GM19397 (cell line): ENCODE measurements around the gene RAET1L.
"Not testable (repeated sequence)": the region's sequence is repeated elsewhere in the genome, so short reads cannot be mapped to it uniquely, and the experiment has no call there.

Experiments used
- ATAC-seq: cut with Tn5 transposase; IDR thresholded peaks from one replicate; pipeline ENCODE4 v1.9.1; 2021; ENCODE audit warnings: mild to moderate bottlenecking, moderate library complexity; ENCODE audit not compliant: unreplicated experiment

RAET1L gene

DNA sequence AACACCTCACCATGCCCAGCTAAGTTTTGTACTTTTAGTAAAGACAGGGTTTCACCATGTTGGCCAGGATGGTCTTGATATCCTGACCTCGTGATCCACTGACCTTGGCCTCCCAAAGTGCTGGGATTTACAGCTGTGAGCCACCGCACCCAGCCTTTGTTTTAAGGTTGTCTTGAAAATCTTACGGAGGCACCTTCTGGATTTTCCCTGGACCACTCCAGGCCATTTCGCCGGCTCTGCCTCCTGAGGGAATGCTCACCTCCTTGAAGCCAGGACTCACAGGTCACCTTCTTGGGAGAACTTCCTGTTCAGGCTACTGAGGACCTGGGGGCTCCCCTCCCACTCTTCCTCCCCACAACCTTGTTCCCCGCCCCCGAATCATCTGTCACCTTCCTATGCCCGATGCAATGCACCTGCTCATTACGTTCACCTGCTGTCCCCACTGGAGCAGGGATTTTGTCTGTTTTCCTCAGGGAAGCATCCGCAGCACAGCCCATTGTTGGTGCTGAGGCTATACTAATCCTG, 19.4 kb upstream of the RAET1L start:
- ATAC-seq: no peak

DNA sequence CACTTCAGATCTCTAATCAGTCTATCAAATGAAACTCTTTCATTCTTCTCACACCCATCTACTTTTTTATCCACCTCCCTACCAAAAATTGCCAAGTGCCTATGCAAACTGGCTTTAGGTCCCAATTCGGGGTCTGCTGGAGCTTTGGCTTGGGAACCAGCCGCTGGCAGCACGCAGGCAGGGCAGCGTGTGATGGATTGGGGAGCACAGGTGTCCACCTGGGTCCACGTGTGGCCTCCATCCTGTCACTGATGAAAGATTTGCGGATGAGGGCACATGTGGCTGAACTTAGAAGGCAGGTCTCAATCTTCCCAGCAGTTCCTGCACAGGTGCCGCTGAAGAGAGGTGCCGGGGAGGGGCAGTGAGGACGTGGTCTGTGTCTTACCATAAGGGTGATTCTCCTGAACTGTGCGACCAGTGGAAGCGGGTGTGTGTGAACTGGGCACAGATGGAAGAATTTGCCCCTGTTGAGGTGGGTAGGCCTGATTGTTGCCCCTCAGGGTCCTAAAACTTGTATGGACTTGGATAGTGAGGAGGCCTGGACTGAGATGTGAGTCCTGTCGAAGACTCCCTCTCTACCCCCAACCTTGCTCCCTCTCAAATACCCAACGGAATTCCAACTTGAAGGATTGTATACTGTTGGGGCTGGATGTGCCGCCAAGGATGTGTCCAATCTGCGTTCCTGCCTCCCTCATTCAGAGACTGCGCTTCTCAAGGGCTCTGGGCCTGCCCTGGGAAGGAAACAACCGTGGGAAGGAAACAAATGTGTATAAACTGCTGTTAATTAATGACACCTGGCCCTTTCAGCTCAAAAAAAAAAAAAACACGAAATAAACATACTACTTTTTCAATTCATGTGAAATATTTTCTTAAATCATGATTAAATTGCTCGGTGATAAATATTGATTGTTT, 18.4 kb upstream of the RAET1L start:
- ATAC-seq: no peak

DNA sequence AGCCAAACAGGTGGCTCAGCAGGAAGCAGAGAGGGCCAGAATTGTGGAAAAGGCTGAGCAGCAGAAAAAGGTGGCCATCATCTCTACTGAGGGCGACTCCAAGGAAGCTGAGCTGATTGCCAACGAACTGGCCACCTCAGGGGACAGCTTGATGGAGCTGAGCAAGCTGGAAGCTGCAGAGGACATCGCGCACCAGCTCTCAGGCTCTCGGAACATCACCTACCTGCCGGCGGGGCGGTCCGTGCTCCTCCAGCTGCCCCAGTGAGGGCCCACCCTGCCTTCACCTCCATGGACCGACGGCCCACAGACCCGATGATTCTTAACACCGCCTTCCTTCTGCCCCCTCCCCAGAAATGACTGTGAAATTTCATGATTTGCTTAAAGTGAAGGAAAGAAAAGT, 17.8 kb upstream of the RAET1L start:
- ATAC-seq: no peak

DNA sequence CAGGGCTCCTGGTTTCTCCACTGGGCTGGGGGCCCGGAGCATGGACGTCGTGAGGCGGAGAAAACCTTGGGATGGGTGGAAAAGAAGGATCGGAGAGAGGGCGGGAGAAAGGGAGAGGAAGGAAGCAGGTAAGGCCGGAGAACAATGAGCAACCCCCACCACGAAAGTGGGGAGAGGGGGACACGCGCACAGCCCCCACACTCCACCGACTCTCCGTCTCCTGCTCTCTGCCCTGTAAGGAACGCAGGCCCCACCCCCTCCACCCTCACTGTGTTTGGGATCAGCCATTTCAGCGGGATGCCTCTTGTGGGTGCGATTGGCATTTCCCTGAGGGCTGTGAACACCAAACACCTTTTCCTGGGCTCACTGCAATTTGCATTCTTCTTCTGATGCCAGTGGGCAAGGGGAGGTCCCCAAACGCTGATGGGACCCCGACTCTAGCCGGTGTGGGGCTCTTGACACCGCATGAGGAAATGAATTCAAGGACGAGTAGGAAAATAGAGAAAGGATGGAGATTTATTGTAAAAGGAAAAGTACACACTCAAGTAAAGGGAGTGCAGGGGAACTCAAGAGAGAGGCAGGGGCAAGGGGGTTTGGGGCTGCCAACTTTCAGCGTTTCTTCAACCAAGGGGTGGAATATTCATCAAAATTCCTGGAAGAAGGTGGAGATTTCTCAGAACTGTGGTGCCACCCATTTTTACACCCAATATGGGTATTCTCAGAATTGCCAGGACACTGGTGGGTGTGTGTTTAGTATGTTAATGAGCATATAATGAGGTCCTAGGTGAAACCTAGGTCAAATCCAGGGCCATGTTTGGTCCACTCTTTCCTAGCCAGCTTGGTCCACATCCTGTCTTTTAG, 13.1 kb upstream of the RAET1L start:
- no peak for ATAC-seq

DNA sequence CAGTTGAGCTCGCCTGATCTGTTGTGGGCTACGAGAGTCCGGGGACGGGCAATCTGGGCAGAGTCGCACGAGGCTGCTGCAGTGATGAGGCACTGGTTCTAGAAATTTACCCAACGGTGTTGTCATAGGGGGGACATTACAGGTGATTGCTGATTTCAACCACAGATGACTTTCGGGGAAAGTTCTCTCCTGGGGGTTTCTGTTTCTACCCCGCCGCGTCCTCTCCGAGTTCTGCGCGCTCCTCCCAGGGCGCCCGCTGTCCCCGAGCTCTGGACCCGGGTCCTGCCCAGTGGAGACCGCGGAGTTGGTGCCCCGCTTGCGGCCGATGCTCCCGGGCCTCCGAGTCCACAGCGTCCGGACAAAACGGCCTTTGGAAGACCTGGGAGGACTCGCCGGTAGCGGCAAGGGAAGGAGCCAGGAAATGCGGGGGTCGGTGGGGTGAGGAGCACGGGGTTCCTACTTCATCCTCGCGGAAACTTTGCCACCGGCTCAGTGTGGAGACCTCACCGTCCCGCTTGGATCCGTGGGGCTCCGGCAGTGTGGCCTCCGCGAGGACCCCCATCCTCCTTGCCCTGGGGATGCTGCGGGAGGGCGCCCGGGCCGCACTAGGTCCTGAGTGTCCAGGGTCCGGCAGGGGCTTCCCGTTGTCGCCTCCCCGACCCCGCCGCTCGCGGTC, 12.3 kb upstream of the RAET1L start:
- no peak for ATAC-seq

DNA sequence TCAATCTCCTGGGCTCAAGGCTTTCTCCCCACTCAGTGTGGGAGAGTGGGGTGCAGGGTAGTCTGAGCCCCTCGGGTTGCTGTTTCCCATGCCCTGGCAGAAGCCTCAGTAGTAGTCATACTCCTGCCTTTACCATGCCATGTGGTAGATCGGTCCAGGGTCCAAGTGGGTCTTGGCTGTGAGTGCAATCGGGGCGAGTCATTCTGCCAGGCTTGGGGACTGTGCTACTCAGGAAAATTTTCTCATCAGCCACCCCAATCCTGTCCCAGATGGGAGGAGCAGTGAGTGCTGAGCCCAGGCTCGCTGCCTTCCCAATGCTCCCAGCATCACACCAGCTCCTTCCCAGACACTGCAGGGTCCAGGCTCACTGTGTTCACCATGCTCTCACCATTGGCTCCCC, 10.7 kb upstream of the RAET1L start:
- no peak for ATAC-seq

DNA sequence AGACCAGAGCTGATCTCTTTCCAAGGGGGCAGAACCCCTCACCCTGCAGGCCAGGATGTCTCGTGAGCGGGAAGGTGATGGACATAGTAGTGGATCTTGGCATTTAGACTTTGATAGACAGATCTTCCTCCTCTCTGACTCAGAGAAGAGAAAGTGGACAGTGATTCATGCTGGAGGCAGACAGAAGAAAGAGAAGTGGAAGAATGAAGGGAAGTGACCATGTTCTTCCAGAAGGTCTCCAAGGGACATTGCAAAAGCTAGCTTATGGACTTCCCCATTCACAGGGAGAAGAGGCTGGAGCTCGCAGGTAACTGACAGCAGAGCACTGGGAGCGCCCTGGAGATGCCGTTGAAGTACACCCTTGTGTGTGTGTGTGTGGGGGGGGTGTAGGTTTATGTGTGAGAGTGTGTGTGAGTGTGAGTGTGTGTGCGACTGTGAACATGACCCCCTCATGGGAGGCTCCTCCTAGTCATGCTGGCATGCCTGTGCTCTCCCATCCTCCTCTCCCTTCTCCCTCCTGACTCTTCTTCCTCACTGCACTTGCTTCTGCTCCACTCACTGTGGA, 8.0 kb upstream of the RAET1L start:
- ATAC-seq: no peak

DNA sequence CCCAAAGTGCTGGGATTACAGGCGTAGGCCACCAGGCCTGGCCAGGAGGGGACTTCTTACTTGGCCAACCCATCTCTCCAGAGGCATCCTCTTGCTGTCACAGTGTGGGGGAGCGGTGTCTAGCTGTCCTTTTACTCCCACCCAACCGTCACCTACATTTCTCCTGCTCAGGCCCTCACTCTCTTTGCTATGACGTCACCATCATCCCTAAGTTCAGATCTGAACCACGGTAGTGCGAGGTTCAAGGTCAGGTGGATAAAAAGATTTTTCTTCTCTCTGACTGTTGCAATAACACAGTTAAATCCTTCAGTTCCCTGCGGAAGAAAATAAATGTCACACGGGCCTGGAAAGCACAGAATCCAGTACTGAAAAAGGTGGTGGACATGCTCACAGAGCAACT, 7.3 kb upstream of the RAET1L start:
- ATAC-seq: no peak

DNA sequence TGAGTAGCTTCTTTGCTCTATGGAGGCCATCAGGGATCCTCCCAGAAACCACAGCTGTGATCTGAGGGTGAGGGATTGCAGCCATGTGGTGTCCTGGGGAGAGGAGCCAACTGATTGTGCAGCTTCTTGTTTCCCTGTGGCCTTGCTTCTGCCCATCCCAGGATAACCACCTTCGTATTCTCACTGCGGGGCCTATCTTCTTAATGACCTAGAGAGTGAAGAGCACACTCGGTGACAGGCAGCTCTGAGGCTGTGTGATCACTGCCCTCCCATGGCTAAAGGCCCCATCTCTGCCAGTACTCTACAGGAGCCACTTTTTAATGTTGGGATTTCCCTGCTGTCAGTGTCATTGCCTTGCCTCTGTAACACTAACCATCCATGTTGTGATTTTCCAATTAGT, 5.3 kb upstream of the RAET1L start:
- no peak for ATAC-seq

DNA sequence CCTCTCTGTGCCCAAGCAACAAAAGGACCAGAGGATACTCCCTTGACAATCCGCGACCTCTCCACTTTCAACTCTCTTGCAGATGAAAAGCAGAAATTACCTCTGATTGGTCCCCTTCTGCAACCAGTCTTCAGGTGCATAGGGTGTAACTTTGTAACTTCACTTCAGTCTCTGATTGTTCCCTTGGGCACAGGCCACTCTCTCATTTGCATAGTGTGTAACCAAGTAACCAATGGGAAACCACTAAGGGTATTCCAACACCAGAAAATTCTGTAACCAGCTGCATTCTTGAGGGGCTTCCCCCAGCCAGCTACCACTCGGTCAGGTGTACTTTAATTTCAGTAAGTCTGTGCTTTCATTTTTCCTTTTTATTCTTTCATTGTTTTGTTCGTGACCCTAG, 4.4 kb upstream of the RAET1L start:
- no peak for ATAC-seq

DNA sequence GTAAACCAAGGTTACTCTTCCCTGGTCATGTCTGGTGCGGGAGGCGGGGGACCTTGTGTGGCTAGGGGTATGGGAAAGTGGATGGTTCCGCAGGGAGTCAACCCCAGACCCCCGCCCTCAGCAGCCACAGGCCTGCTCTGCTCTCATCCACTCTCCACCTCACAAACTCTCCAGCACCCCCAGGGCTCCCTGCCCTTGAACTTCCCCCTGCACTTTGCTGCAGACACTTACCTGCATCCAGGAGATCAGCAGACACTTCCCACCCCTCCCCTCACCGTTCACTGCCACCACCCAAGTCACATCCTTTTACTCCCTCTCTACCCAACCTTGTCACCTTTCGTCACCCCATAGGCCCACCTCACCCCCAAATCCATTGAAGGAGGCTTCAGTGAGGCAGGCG, 3.9 kb upstream of the RAET1L start:
- ATAC-seq: no peak

DNA sequence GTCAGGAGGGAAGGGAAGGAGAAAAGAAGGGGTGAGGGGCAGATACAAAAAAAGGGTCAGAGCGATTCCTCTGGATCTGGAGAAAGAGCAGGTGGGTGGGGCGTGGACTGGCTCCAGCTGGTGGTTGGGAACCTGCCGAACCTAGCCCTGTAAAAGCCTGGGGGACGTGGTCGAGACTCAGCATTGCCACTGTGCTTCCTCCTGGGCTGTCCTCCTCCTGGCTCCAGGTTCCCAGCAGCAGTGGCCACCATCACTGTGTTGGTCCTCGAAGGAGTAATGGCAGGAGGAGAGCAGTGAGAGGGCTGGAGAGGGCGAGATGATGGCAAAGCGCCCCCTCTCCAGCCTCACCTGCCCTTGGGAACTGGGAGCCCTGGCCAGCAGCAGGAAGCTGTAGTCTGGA, 3.5 kb upstream of the RAET1L start:
- no peak for ATAC-seq

DNA sequence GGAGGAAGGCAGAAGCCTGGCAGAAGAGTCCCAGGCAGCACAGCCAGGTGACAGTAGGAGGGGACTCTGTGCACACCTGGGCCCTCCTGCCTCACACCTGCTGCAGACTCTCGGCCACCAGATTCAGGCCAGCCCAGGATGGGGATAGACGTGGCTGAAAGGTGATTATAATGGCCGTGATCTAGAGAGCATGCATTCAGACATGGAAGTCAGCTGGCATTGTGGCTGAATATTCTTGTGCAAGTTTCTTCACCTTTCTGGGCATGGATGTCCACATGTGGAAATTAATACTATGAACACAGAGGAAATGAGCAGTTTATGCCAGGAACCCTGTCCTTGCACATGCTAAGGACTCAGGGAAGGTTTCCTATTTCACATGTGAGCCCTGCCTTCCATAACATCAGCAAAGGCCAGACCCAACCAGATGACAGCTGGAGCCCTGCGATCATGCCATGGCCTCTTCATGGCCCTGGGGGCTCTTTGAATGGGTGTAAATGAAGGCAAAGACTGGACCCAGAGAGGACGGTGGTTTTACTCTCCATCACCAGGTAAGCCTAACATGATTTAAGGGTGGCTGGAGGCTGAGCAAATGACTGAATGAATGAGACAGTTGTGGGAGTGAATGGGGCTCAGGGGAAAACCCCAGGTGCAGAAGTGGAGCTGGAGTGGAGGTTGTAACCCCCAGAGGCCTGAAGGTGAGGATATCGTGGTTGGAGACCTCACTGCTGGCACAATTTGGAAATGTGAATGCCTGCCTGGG, 2.7 kb upstream of the RAET1L start:
- no peak for ATAC-seq

DNA sequence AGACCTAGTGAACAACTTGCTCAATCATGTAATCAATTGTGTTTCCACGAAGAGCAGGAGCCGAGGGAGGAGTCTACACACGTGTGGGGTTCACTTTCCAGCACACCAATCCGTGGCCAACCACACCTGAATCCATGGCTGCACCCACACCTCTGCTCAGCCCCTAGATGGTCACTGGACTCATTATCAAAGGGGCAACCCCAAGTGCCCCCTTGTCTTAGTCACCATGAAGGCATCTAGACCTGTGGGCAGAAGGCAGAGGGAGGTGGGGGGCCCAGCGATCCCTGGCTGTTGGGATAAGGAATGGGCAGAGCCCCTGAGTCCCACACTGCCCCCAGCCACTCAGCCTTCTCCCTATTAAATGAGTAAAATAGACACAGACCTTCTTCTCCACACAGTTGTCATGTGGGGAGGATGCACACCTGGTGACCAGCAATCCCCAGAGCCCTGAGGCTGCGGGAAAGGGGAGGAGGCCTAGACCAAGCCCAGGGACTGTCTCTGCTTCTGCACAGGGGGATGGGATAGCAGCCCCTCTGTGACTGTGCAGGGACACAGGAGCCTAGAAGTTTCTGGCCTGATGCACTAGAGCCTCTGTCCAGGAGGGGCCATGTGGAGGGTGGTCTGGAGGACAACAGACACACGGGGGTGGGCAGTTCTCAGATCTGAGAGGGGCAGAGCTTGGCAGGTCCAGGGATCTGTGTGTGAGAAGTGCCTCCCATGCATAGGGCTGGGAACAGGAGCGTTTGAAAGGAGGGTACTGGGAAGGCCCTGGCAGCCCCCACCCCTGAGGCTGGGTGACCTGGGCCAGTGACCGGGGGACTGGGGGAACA, 1.9 kb upstream of the RAET1L start:
- no peak for ATAC-seq

DNA sequence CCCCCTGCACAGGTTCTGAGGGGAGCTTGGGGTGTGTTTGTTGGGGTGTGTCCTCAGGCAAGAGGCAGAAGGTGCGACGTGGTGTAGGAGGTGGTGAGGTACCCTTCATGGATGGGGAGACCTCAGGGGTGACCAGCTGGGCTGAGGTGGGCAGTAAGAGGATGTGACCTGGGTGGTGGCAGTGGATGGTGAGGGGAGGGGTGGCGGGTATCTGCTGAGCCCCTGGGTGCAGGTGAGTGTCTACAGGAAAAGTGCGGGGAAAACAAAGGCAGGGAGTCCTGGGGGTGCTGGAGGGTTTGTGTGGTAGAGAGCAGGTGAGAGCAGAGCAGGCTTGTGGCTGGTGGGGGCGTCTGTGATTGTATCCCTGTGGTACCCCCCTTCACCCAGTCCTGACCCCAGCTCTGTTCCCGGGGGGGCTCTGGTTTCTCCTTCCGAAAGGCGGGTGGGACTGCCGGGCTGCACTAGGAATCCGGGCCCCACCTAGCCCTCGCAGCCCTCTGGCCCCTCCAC, 631 bp downstream of the RAET1L start:
- no peak for ATAC-seq

DNA sequence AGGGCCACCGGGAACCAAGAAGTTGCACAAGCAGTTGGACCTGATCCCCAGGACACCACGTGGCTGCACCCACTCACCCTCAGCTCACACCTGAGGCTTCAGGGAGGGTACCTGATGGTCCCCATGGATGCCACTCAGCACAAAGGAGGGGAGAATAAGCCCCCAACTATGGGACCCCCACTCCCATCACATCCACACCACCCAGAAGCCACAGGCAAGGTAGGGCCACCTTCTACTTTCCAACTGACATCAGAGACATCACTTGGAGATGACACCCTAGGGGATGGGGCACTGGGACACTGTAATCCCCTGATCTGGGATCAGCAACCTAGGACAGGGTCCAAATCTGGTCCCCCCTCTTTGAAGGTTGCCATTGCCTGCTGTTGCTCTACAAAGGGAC, 1.3 kb downstream of the RAET1L start:
- not testable (repeated sequence) for ATAC-seq

DNA sequence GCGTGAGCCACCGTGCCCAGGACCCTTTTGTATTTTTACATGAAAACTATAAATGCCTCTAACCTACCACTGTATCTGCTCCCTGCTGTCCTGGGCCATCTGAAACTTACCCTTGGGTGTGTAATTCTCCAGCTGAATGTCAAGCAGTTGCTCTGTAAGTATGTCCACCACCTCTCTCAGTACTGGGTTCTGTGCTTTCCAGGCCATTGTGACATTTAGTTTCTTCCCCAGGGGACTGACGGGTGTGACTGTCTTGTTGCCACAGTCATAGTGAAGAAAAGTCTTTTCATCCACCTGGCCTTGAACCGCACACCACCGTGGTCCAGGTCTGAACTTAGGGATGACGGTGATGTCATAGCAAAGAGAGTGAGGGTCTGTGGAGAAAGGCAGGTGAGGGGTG, 3.5 kb downstream of the RAET1L start:
- ATAC-seq: not testable (repeated sequence)

DNA sequence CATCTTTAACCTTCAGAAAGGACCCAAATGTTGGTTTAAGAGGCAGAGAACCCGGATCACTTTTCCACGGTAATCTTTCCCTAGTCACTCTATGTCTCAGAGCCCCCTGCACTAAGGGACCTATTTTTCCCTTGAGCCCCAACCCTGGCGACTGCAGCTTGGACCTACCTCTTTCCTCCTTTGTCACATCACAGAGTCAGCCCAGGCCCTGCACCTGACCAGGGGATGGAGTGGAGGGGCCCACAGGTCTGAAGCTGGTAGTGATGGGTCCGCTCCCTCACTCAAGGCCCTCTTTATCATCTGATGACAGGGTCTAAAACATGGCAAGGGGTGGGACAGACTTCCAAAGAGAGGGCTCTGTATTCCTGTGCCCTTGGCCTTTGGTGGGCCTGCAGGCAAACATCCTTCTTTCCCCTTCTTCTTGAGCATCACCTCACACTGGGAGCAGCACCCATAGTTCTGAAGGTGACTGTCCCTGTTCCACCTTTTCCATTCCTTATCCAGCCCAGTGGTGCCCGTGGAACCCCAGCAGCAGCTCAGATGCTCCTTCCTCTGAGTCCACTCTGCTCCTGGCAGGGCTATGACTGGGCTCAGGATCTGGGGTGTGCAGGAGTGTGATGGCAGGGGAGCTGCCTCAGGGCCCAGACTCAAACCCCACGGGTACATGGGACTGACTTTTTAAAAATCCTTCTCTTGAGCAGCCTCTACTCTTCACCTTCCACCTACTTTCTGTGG, 6.3 kb downstream of the RAET1L start:
- ATAC-seq: no peak

DNA sequence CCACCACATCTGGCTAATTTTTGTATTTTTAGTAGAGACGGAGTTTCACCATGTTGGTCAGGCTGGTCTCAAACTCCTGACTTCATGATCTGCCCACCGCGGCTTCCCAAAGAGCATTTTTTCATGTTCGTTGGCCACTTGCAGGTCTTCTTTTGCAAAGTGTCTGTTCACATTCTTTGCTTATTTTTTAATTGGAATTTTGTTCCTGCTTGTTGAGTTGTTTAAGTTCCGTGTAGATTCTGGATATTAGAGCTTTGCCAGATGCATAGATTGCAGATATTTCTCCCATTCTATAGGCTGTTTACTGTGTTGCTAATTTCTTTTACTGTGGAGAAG, 8.2 kb downstream of the RAET1L start:
- not testable (repeated sequence) for ATAC-seq
